Activated CD4-positive, CD25-positive, alpha-beta regulatory T cell treated with anti-CD3 and anti-CD28 coated beads, Interleukin-2, amount 50 U/mL, for 72 hours (primary cell): ENCODE results near the gene FAM229B.
"Not testable (repeated sequence)": the region's sequence is repeated elsewhere in the genome, so short reads cannot be mapped to it uniquely, and the experiment has no call there.

Experiments
- DNase-seq: peaks from one replicate; pipeline ENCODE4 v3.0.0; 2021

FAM229B gene

GRCh38 chr6:112065426-112065986 is 21.9 kb upstream of the FAM229B start:
- no peak for DNase-seq

- no peak for DNase-seq
Measured at GRCh38 chr6:112066606-112067005, 20.8 kb upstream of the FAM229B start.

GRCh38 chr6:112081569-112081968 is 5.8 kb upstream of the FAM229B start:
- no peak for DNase-seq

- no peak for DNase-seq
Measured at GRCh38 chr6:112085286-112086065, 1.9 kb upstream of the FAM229B start.

- DNase-seq: no peak
Measured at GRCh38 chr6:112086744-112087135, 651 bp upstream of the FAM229B start.

- no peak for DNase-seq
Measured at GRCh38 chr6:112087916-112088315, 525 bp downstream of the FAM229B start.

GRCh38 chr6:112096901-112097300 is 9.5 kb downstream of the FAM229B start:
- no peak for DNase-seq

GRCh38 chr6:112100561-112100960 is 13.2 kb downstream of the FAM229B start:
- no peak for DNase-seq

GRCh38 chr6:112106026-112106425 is 18.6 kb downstream of the FAM229B start:
- DNase-seq: not testable (repeated sequence)

GRCh38 chr6:112106562-112106961 is 19.2 kb downstream of the FAM229B start:
- DNase-seq: no peak

GRCh38 chr6:112109262-112109661 is 21.9 kb downstream of the FAM229B start:
- no peak for DNase-seq

- DNase-seq: no peak
Measured at GRCh38 chr6:112113431-112113830, 26.0 kb downstream of the FAM229B start.

GRCh38 chr6:112113918-112114317 is 26.5 kb downstream of the FAM229B start:
- DNase-seq: no peak

GRCh38 chr6:112114577-112115223 is 27.3 kb downstream of the FAM229B start:
- no peak for DNase-seq

- DNase-seq: no peak
Measured at GRCh38 chr6:112116221-112116620, 28.8 kb downstream of the FAM229B start.

GRCh38 chr6:112117554-112117953 is 30.2 kb downstream of the FAM229B start:
- no peak for DNase-seq

GRCh38 chr6:112118034-112118433 is 30.6 kb downstream of the FAM229B start:
- DNase-seq: no peak

GRCh38 chr6:112122756-112123155 is 35.4 kb downstream of the FAM229B start:
- no peak for DNase-seq

GRCh38 chr6:112123982-112124381 is 36.6 kb downstream of the FAM229B start:
- DNase-seq: no peak

GRCh38 chr6:112128208-112128607 is 40.8 kb downstream of the FAM229B start:
- no peak for DNase-seq

GRCh38 chr6:112130878-112131277 is 43.5 kb downstream of the FAM229B start:
- no peak for DNase-seq

- no peak for DNase-seq
Measured at GRCh38 chr6:112139052-112139451, 51.7 kb downstream of the FAM229B start.

- no peak for DNase-seq
Measured at GRCh38 chr6:112141707-112142106, 54.3 kb downstream of the FAM229B start.
